ENCODE measurements around the gene PSMA5.
"Not testable (repeated sequence)": the region's sequence is repeated elsewhere in the genome, so short reads cannot be mapped to it uniquely, and the experiment has no call there.

PSMA5 gene

DNA sequence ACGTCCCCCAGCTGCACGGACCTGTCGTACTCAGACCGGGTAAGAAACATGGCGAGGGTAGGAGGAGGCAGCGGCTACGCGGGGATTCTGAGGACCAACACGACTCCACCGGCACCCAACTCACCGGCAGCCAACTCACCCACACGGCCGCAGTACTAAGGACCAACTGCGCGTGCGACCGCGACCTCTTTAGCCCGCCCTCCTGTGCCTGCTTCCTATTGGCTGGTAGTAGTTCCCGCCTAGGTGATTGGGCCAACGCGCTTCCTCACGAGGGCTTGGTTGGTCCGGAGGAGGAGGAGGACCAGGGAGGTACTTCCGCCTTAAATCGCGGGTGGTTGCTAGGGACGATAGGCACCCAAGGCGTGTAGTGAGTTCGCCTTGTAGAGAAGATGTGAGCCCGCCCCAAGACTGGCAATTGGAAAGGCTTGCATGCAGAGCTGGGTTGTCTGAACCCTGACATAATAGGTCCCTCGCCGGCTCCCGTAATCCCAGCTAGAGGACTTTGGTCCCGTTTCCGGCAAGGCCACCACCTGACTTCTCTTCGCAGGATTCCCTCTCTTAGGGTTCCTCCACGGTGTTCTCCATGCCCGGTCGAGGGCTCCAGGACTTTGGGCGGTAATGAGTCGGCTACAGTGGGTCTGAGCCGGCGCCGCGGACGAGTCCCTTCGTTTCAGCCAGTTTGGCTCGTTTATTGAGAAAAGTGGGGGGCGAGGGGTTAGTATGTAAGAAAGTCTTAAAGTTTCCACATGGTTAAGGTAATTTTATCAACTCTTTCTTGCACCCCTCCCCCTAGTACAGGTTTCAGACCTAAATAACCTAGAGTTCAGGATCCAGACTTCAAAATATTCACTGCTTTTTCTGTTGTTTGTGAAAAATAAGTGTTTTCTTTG lies at the start of gene PSMA5:
PSMA5 (minus strand) TSS at position 168 of the 890 bp plus-strand sequence; CDS start at position 50, 118 bp downstream.
- peak; percentile 99 for DNase-seq

GRCh38 chr1:109475261-109475660 lies 49.0 kb upstream of the PSMA5 start:
- DNase-seq, result no peak

- no peak for DNase-seq
Observed at GRCh38 chr1:109474697-109475096, 48.4 kb upstream of the PSMA5 start.

GRCh38 chr1:109473284-109474057 lies 47.2 kb upstream of the PSMA5 start:
- not testable (repeated sequence) for DNase-seq

DNA sequence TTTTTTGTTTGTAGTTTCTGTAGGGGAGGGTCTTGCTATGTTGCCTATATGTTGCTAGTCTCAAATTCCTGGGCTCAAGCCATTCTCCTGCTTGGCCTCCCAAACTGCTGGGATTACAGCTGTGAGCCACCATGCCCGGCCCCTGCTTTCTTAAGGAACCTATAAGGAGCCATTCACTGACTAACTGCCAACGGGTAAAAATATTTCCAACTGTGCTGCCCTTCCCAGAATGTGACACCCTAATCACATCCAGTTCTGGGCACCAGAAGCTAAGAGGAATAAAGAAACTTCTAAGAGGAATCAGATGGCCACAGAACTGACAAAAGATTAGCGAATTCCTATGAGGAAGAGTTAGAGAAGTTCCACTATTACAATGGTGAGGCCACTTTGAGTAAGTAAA lies 46.5 kb upstream of the PSMA5 start:
- DNase-seq, result no peak

- DNase-seq, result no peak
Observed at GRCh38 chr1:109470245-109470644, 44.0 kb upstream of the PSMA5 start.

- DNase-seq, result no peak
Observed at GRCh38 chr1:109468903-109469302, 42.7 kb upstream of the PSMA5 start.

DNA sequence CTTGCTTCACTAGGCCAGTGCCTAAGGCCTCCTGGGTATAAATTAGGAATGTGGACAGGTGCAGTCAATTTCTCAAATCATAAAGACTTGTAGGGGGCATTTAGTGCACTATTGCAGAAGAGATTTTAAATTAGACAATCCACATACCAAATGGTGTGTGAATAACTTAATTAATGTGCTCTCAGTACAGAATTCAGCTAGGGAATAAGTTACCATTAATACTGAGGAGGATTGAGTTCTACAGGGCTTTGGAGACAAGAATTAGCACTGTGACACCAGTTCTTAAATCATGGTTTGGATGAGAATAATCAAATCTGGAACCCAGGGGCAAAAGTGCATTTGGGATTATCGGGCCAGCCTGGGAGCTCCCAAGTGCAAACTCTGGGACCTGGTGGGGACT lies 41.8 kb upstream of the PSMA5 start:
- no peak for DNase-seq

DNA sequence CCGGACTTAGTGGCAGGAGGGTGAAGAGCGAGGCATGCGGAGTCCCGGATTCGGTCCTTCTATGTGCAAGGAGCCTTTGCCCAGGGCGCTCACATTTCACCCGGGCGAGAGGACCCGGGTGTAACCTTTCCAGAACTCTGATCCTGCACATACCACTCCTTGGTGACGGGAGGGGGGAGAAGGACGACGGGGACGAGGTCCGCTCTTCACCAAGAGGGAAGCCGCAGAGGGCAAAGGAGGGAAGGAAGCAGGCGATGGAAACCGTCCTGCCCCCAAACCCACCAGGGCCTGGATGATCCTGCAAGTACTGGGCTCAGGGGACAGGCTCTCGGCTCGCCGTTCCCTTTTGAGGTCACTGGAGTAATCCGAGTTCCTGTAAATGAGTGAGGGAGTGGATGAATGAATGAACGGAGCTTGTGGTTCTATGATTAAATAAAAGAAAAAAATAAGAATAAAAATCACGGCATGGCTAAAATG lies 41.1 kb upstream of the PSMA5 start:
- no peak for DNase-seq

GRCh38 chr1:109466452-109467300 lies 40.4 kb upstream of the PSMA5 start, which contains the start of gene SYPL2:
Gene SYPL2, plus strand, starts transcription at chr1:109466546. Its CDS starts 298 bp downstream, at chr1:109466844.
- peak in 1 of 2 experiments; percentile 18 for DNase-seq

DNA sequence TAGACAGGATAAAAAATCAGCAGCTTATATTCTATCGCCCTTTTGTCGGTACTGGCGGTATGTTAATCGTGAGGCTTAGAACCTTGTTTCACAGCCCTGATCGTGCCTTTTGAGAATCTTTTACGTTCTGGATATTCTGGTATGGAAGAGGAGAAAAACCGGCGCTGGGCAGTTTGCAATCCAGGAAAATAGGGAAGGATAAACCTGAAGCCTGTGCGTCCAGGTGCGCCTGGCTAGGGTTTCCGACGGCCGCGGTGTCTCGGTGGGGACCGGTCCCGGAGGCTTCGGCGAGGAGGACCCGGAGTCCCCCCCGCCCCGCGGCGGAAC lies 39.8 kb upstream of the PSMA5 start:
- no peak for DNase-seq

- no peak for DNase-seq
Observed at GRCh38 chr1:109457819-109458218, 31.6 kb upstream of the PSMA5 start.

DNA sequence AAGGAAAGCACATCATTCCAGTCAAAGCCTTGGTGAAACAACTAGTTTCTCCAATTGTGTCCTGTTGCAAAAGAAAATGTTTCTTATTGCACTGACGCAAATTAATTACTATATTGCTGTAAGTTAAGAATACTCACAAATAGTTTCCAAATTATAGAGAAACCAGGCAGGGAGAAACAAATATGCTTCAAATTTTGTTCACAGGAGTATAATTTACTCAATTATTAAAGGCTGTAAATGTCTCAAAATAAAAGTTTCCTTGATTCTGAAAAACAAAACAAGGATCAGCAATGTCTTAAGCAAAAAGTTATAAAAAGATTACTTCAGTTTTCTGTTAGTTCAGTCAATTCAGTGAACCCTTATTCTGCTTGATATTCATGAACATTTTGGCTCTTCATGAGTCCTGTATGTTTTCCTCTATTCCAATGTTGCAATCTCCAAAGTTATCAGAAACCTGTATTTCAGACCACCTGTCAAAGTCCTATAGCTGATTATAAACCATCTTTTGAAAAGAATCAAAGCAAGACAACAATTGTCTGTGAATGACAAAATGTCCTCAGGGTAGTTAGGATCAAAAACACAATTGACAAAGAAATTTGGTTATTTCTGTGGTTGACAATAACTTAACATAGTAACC lies 28.4 kb upstream of the PSMA5 start:
- no peak for DNase-seq

DNA sequence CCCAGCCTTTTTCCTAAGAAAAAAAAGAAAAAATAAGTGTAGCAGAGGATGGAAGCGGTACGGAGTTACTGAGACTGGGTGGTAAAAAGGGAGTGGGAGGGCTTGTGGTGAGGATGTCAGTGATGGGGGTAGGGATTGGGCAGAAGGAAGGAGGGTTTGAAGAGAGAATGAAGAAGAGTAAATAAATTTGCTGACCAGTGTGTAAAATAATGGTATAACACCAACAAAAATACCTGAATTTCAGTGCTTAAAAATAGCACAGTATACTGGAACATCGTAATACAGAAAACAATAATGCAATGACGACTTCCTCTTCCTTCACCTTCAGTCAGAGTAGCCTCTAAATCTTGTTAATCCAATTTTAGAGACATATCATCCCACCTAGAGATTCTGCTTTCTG lies 21.3 kb upstream of the PSMA5 start:
- no peak for DNase-seq

DNA sequence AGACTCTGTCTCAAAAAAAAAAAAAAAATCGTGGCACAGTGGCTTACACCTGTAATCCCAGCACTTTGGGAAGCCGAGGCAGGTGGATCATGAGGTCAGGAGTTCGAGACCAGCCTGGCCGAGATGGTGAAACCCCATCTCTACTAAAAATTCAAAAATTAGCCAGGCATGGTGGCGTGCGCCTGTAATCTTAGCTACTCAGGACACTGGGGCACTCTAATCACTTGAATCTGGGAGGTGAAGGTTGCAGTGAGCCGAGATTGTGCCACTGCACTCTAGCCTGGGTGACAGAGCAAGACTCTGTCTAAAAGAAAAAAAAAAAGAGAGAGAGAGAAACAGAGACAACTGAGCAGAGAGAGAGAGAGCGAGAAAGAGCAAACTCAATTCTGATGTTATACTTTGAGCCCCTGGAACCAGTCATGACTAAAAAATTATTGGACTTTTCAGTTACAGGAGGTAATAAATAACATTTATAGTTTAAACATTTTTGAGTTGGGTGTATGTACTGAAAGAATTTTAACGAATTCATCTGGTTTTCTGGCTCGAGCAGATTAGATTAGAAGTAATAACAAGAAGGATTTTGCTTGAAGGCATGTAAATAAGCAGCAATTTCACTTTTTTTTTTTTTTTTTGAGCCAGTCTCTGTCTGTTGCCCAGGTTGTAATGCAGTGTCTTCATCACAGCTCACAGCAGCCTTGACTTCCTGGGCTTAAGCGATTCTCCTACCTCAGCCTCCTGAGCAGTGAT lies 19.9 kb upstream of the PSMA5 start:
- DNase-seq, result not testable (repeated sequence)

DNA sequence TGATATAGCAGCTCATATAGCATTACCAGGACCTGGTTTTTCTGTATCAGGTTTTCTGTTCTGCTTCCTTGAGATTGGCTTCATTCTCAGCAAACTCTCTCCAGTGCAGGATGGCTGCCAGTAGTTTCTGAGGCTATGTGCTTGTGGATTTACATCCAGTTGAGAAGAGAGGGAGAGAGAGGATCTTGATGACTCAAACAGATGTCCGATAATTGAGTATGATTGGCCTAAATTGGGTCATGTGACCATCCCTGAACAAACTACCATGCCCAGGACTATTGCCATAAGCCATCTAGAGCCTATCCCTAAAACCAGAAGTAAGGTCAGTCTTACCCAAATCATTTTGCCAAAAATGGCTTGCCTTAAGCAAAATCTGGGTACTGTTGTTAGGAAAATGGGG lies 18.1 kb upstream of the PSMA5 start:
- no peak for DNase-seq

- no peak for DNase-seq
Observed at GRCh38 chr1:109443476-109443875, 17.2 kb upstream of the PSMA5 start.

GRCh38 chr1:109441069-109441468 lies 14.8 kb upstream of the PSMA5 start:
- no peak for DNase-seq

- DNase-seq, result no peak
Observed at GRCh38 chr1:109438798-109439297, 12.6 kb upstream of the PSMA5 start.

DNA sequence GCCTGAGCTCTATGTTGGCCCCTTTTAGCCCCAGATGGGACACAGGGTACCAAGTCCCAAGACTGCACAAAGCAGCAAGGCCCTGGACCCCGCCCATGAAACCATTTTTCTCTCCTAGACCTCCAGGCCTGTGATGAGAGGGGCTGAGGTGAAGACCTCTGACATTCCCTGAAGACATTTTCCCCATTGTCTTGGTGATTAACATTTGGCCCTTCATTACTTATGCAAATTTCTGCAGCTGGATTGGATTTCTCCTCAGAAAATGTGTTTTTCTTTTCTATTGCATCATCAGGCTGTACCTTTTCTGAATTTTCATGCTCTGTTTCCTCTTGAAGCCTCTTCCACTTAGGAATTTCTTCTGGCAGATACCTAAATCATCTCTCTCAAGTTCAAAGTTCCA lies 8.2 kb upstream of the PSMA5 start:
- no peak for DNase-seq

- DNase-seq, result no peak
Observed at GRCh38 chr1:109433322-109433721, 7.1 kb upstream of the PSMA5 start.
